CD4-positive, alpha-beta T cell treated with Interleukin-12 subunit alpha and Interleukin-12 subunit beta, for 1 hour (primary cell): ENCODE data around the gene COL21A1.
A peak's percentile ranks its signal among the peaks of the same experiment; 100 is the strongest.

Source experiments
- DNase-seq: peaks from one replicate; pipeline ENCODE4 v3.0.0-alpha.2; 2020

The COL21A1 gene

GRCh38 chr6:56244528-56245253, 2.7 kb downstream of the COL21A1 start:
- DNase-seq, result no peak

DNA sequence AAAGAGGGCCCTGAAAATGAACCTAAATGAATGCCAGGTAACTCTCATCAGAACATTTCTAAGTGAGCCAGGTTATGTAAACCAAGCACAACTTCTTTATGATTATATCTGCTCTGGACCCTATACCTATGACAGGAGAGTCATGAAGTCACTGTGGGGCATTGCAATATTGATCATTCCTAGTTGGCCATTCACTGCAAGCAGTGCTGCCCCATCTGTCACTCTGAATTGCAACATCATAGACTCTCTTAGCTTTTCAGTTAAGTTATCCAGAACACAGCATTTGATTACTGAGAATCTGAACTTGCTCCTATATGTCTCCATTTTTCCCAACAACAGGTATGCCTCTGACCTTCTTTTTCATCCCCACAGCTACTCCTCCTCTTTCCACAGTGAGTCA, 3.3 kb downstream of the COL21A1 start:
- DNase-seq, result no peak

DNA sequence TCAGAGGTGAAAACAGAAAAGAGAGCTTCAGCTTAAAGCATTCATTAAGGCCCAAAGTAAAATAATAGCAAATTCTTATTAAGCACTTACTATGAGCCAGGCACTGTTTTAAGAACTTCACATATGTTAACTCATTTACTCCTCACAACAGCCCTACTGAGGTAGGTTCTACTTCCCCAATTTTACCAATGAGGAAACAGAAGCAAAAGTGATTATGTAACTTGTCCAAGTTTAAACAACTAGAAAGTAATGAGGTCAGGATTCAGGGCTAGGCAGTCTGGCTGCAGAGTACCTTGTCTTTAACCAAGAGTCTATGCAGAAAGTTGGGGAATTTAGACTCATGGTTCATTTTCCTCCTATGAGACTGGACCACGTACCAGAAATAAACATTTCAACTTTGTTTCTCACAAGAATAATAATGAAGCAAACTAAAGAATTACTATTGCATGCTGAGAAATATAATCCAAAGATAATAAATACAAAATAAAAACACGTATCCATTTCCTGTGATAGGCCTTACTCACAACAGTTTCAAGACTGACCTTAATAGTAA, 3.8 kb downstream of the COL21A1 start:
- peak; percentile 2 for DNase-seq

GRCh38 chr6:56242346-56242745, 5.0 kb downstream of the COL21A1 start:
- no peak for DNase-seq

- no peak for DNase-seq
Observed at GRCh38 chr6:56241124-56241802, 6.1 kb downstream of the COL21A1 start.

DNA sequence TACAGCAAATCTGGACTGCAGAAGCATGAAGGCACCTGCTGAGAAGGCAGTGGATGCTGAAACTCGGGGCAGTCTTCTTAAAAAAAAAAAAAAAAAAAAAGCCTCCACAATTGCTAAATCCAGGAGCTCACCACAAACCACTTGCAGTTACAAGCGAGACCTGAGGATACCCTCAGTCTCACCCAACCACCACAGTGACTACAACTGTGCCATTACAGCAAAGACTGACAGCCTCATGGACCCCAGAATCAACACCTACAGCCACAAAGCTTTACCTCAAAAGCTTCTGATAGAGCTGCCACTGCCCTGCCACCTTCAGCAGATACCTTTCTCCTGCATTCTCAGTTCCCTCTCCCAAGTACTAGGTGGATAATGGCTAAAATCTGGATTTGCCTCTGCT, 9.0 kb downstream of the COL21A1 start:
- no peak for DNase-seq

DNA sequence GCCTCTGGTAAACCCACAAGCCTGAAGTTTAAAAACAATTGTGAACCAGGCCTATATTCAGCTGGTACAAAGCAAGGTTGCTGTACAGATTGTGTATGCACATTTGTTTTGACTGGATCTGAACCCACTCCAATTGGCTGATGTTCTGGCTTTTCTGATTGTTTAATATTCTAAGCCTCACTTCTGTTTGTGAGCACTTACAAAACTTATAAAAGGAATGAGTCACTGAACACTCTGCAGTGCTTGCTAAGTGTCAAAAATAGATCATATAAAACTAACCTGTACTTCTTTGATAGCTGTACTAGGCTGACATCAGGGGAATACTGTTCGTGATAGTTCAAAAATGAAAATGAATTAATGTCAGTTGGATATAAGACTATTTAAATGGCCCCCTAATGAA, 12.1 kb downstream of the COL21A1 start:
- no peak for DNase-seq

GRCh38 chr6:56232436-56232835, 14.9 kb downstream of the COL21A1 start:
- DNase-seq, result no peak

- no peak for DNase-seq
Observed at GRCh38 chr6:56231827-56232226, 15.6 kb downstream of the COL21A1 start.

- DNase-seq, result no peak
Observed at GRCh38 chr6:56230976-56231566, 16.3 kb downstream of the COL21A1 start.

DNA sequence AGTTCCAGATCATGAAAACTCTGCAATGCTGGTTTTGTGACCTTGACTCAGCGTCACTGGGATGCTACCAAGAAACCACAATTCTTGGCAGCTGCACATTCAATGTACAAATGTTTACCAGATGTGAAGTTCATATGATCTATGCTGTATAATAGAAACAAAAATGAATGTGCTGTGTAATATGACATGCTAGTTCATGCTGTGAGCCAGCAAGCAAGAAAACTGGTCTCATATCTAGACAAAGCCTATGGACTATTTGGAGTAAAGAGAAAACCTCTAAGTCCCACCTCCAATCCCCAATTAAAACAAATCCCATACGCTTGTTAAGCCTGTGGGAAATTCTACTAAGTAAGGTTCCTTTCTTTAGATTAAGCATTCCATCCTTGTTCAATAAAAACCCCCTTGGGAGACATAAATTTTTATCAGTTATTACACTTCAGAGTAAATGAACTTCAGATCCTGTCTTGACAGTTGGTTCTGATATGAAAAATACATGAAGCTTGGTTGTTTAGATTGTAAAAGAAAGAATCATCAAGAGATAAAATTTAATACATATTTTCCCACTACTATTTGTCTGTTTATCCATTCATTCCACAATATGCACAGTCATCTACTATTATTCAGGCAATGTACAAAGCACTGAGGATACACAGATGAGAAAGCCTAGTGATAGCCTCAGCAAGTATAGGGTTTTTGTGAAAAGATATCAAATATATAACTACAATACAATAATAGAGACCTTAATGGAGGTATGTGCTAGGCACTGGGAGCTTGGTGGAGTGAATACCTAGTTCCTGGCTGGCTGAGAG, 20.1 kb downstream of the COL21A1 start:
- no peak for DNase-seq

GRCh38 chr6:56223995-56224394, 23.4 kb downstream of the COL21A1 start:
- DNase-seq, result no peak

DNA sequence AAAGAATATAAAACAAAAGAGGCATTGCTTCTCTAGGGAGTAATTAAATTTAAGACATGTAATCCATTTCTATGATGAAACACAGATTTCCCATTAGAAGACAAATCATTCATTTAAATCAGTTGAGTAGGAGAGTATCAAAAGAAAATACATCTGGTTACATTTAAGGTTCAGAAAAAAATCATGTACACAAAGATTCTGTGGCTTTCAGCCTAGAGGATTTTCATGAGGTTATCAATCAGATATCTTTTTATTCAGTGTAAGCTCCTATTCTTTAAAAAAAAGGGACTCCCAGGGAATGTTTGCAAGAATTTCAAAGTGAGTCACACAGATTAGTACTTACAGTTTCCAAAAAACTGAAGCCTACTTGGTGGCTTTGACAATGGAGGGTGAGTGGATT, 24.9 kb downstream of the COL21A1 start:
- no peak for DNase-seq

- no peak for DNase-seq
Observed at GRCh38 chr6:56220078-56220477, 27.3 kb downstream of the COL21A1 start.

- no peak for DNase-seq
Observed at GRCh38 chr6:56214703-56215101, 32.7 kb downstream of the COL21A1 start.

GRCh38 chr6:56214041-56214702, 33.2 kb downstream of the COL21A1 start:
- DNase-seq, result no peak

DNA sequence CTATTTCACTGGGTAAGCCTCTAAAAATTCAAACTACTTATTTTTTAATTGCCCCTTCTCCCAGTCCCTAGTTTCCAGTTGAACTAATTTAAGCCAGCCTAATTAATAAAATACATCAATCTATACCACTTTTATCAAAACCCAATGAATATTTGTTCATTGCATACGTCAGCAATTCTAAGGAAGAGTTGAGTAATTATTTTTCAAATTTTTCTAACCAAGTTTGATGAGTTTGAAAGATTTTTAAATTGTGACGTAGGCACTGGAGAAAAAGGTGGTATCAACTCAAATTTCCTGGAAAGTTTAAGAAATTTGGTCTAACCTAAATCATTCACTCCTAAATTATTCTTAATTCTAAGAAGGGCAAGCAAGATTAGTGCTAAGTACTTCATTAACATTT, 35.7 kb downstream of the COL21A1 start:
- DNase-seq, result no peak

DNA sequence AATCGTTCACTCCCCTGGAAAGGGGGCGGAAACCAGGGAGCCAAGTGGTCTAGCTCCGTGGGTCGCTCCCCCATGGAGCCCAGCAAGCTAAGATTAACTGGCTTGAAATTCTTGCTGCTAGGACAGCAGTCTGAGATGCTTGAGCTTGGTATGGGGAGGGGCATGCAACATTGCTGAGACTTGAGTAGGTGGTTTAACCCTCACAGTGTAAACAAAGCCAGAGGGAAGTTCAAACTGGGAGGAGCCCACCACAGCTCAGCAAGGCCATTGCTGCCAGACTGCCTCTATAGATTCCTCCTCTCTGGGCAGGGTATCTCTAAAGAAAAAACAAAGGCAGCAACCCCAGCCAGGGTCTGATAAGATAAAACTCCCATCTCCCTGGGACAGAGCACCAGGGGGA, 43.2 kb downstream of the COL21A1 start:
- no peak for DNase-seq

GRCh38 chr6:56199956-56200355, 47.4 kb downstream of the COL21A1 start:
- DNase-seq, result no peak

GRCh38 chr6:56193846-56194245, 53.5 kb downstream of the COL21A1 start:
- DNase-seq, result no peak

GRCh38 chr6:56188429-56188828, 59.0 kb downstream of the COL21A1 start:
- DNase-seq, result no peak

DNA sequence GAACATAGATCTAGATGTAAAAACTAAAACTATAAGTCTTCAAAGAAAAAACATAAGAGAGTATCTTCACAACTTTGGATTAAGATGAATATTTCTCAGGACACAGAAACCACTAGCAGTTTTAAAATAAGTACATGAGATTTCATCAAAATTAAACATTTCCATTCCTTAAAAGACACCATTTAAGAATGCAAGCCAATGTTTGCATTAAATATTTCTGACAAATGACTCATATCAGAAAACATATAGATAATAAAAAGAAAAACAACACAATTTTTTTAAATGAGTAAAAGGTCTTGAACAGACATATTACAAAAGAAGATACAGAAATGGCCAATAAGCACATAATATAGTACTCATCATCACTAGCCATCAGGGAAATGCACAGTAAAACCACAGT, 59.7 kb downstream of the COL21A1 start:
- DNase-seq, result no peak

GRCh38 chr6:56176741-56177140, 70.6 kb downstream of the COL21A1 start:
- DNase-seq, result no peak
